Activated CD8-positive, alpha-beta memory T cell treated with anti-CD3 and anti-CD28 coated beads, Interleukin-2, amount 50 U/mL, for 4 hours (primary cell): ENCODE data around the gene LRRC49.

Experiments
- DNase-seq: peaks from one replicate; pipeline ENCODE4 v3.0.0-alpha.2; 2020

Gene LRRC49

GRCh38 chr15:71054286-71054952 lies 161.8 kb downstream of the LRRC49 start:
- no peak for DNase-seq

GRCh38 chr15:71055461-71055860 lies 162.8 kb downstream of the LRRC49 start:
- no peak for DNase-seq

GRCh38 chr15:71056111-71056510 lies 163.5 kb downstream of the LRRC49 start:
- no peak for DNase-seq

GRCh38 chr15:71057143-71057542 lies 164.5 kb downstream of the LRRC49 start:
- DNase-seq, result no peak

GRCh38 chr15:71057581-71057980 lies 165.0 kb downstream of the LRRC49 start:
- no peak for DNase-seq

GRCh38 chr15:71060983-71061382 lies 168.4 kb downstream of the LRRC49 start:
- DNase-seq, result no peak

- no peak for DNase-seq
Observed at GRCh38 chr15:71066983-71067382, 174.4 kb downstream of the LRRC49 start.

- DNase-seq, result no peak
Observed at GRCh38 chr15:71069693-71070092, 177.1 kb downstream of the LRRC49 start.

GRCh38 chr15:71071529-71071928 lies 178.9 kb downstream of the LRRC49 start:
- no peak for DNase-seq

- DNase-seq, result no peak
Observed at GRCh38 chr15:71072423-71072822, 179.8 kb downstream of the LRRC49 start.

GRCh38 chr15:71078506-71079207 lies 186.0 kb downstream of the LRRC49 start:
- DNase-seq, result no peak

DNA sequence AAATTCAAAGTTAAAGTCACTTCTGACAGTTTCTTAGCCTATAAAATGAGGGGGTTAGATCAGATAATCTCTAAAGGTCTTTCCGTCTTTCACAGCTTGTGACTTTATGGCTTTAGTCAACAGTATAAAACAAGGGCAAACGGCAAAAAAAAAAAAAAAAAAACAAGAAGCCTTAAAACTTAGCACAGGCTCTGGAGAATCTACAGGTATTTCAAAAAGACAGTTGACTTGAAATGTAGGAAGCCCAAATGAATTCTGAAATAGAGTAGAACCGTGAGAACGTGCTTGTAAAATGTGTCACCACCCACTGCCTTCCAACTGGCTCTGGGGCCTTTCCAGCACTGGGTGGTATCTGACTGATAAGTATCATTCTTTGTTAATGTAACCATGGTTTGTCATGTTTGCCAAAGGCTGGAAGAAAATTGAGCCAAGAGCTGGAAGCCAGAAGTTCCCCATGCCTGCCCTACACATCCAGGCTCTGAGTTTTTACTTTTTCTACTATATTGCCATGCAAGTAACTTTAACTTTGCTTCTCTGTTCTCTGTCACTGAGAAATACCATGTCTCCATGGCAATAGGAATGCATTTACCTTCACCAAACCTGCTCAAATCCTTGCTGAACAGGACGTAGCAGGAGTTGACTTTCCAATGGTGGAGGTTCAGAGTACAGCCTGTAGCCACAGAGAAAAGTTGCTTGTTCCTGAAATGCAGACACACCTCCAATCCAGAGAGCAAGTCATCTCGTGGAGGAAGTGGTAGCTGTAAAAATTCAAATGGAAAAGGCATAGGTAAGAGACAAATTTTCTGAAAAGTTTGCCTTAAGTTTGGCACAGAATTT lies 186.8 kb downstream of the LRRC49 start:
- no peak for DNase-seq

GRCh38 chr15:71080166-71080565 lies 187.5 kb downstream of the LRRC49 start:
- DNase-seq, result no peak

DNA sequence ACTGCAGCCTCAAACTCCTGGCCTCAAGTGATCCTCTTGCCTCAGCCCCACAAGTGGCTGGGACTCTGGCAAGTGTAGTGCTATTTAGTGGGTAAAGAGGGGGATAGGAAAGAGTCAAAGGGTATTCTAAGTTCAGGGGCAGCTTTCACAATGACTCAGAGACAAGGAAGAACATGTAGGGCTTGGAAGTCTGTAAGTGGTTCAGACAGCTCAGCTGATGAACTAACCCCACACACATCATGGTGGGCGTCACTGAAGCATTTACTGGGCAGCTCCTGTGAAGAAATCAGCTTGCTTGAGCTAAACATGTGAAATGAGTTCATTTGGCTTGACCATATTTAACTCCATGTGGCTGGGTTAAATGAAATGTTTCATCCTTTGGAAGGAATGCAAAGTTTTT lies 188.1 kb downstream of the LRRC49 start:
- DNase-seq, result no peak

GRCh38 chr15:71082803-71083202 lies 190.2 kb downstream of the LRRC49 start:
- no peak for DNase-seq

DNA sequence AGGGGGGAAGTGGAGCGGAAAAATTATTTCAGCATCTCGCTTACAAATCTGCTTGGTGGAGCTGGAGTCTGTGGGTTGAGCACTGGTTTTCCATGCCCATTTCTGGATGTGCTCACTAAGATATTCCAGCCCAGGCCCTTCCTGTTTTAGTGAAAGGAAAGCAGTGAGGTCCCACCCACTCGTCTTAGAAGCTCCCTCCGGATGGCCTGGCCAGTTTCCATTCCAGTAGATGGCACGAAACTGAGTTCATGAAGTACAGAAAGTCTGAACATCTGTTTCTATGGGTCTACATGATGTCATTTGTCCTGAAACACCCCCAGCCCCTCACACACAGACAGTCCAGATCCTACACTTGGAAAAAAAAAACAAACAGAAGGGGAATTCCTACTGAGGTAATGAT lies 190.7 kb downstream of the LRRC49 start:
- DNase-seq, result no peak

GRCh38 chr15:71084264-71084663 lies 191.6 kb downstream of the LRRC49 start:
- no peak for DNase-seq

- DNase-seq, result no peak
Observed at GRCh38 chr15:71085809-71086208, 193.2 kb downstream of the LRRC49 start.

- no peak for DNase-seq
Observed at GRCh38 chr15:71088155-71088554, 195.5 kb downstream of the LRRC49 start.

DNA sequence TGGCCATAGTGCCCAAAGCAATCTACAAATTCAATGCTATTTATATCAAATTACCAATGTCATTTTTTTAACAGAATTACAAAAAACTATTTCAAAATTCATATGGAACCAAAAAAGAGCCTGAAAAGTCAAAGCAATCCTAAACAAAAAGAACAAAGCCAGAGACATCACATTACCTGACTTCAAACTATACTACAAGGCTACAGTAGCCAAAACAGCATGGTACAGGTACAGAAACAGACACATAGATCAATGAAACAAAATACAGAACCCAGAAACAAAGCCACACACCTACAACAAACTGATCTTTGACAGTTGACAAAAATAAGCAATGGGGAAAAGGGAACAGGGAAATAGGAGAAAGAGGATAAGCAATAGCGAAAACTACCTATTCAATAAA lies 196.1 kb downstream of the LRRC49 start:
- no peak for DNase-seq

DNA sequence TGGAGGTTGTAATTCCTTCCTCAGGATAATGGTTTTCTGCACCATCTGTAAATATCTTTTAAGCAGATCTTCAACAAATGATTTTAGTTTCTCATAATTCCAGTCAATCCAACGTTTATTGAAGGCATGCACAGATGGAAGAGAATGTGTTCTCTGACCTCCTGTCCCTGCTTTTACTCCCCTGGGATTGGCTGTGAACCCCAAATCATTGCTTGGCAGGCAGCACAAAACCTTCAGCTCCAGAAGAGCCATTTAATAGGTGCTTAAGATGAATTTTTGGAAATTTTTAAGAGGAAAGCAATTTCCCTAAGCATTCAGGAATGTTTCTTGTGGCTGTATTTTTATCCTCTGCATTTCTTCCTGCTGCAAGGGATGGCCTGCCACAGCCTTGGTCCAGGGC lies 197.2 kb downstream of the LRRC49 start:
- no peak for DNase-seq

- no peak for DNase-seq
Observed at GRCh38 chr15:71091601-71092000, 199.0 kb downstream of the LRRC49 start.

DNA sequence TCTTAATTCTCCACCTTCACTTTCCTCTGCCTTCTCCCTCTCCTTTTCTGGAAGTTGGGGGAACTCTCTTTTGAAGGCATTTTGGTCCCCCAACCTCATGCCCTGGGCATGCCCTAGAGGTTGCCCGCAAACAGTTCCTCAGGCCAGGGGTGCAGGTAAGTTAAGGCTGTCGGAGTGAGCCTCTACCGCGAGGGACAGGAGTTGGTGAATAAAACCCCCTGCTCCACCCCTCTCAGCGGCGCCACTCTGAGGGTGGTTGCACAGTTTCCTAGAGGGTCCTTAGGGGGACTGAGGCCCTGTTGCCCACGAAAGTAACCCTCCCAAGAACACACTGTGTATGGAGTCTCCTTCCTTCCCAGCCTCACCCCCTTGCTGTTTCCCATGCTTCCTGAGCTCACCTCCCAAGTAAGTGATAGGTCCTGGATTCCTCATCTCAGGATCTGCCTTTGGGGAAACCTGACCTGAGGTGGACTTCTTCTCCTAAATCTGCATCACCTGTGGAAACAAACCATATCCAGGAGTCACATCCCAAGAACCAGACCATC lies 199.5 kb downstream of the LRRC49 start:
- no peak for DNase-seq
